Measurements from ENCODE around the gene LMAN1L.

Gene LMAN1L

DNA sequence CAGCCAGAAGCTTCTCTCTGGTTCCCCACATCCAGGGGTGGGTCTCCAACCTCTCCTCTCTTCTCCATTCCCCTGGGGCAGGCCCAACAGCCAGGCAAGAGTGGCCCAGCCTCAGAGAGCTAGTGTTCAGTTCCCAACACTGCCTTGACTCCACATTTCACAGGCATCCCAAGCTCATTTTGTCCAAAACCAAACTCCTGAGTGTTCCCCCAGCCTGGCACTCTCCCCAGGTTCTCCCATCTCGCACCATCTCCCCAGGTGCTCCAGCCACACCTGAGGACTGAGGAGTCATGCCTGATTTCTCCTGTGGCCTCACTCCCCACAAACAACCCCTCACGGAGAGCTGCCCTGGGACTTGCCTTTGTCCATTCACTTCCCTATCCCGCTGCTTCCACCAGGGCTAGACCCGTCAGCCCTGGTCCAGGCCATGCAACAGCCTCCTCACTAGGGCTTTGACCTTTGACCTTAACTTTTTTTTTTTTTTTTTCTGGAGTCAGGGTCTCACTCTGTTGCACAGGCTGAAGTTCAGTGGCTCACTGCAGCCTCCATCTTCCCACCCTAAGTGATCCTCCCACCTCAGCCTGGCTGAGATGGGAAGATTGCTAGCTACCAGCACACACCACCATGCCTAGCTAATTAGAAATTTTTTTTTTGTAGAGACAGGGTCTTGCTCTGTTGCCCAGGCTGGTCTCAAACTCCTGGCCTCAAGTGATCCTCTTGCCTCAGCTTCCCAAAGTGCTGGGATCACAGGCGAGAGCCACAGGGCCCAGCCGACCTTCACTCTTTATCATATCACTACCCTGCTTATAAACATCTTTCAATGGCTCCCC is 34.7 kb upstream of the LMAN1L start:
- TF ChIP-seq, protein P1, sequence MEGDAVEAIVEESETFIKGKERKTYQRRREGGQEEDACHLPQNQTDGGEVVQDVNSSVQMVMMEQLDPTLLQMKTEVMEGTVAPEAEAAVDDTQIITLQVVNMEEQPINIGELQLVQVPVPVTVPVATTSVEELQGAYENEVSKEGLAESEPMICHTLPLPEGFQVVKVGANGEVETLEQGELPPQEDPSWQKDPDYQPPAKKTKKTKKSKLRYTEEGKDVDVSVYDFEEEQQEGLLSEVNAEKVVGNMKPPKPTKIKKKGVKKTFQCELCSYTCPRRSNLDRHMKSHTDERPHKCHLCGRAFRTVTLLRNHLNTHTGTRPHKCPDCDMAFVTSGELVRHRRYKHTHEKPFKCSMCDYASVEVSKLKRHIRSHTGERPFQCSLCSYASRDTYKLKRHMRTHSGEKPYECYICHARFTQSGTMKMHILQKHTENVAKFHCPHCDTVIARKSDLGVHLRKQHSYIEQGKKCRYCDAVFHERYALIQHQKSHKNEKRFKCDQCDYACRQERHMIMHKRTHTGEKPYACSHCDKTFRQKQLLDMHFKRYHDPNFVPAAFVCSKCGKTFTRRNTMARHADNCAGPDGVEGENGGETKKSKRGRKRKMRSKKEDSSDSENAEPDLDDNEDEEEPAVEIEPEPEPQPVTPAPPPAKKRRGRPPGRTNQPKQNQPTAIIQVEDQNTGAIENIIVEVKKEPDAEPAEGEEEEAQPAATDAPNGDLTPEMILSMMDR (IDR thresholded peaks at IDR 0.05; ENCODE audit: borderline replicate concordance, control extremely low read depth, extremely low read depth, insufficient read depth, missing control alignments) = no peak
- no peak for DNase-seq (ENCODE audit: low spot score)
- in situ Hi-C loops (cut with MboI; ENCODE audit: low sequenced_read_pairs, unreplicated experiment) = no loop called here

DNA sequence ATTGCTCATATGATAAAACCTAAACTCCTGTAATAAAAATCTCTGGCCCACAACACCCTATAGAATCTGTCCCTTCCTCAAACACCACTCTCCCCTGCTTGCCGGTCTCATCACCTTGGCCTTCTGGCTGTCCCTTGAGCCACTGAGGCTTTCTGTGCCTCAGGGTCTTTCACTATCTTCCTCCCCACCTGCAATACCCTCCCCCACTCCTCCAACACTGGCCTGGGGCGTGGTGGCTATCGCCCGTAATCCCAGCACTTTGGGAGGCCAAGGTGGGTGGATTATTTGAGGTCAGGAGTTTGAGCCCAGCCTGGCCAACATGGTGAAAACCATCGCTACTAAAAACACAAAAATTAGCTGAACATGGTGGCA is 34.0 kb upstream of the LMAN1L start:
- DNase-seq (ENCODE audit: low spot score) = no peak
- TF ChIP-seq, protein P1 (IDR thresholded peaks at IDR 0.05; ENCODE audit: borderline replicate concordance, control extremely low read depth, extremely low read depth, insufficient read depth, missing control alignments) = no peak
- in situ Hi-C loops (cut with MboI; ENCODE audit: low sequenced_read_pairs, unreplicated experiment) = no loop called here

DNA sequence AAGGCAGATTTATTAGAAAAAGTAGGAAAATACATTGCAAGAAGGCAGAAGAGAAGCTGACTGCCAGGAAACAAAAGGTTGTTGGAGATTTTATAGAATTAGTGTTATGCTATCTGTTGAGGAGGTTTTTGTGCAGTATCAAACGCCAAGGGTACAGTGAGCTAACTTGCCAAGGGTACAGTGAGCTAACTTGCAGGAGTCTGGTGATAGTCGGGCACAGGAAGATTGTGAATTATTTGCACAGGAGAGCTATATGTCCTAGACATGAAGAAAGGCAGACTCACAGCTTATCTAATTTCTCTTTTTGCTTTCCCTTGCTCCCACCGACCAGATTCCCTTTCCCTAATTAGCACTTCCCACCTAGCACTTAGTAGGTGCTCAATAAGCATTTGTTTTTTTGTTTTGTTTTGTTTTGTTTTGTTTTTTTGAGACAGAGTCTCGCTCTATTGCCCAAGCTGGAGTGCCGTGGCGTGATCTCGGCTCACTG is 33.4 kb upstream of the LMAN1L start:
- TF ChIP-seq, protein P1 (IDR thresholded peaks at IDR 0.05; ENCODE audit: borderline replicate concordance, control extremely low read depth, extremely low read depth, insufficient read depth, missing control alignments) = no peak
- no peak for DNase-seq (ENCODE audit: low spot score)
- in situ Hi-C loops (cut with MboI; ENCODE audit: low sequenced_read_pairs, unreplicated experiment) = no loop called here

DNA sequence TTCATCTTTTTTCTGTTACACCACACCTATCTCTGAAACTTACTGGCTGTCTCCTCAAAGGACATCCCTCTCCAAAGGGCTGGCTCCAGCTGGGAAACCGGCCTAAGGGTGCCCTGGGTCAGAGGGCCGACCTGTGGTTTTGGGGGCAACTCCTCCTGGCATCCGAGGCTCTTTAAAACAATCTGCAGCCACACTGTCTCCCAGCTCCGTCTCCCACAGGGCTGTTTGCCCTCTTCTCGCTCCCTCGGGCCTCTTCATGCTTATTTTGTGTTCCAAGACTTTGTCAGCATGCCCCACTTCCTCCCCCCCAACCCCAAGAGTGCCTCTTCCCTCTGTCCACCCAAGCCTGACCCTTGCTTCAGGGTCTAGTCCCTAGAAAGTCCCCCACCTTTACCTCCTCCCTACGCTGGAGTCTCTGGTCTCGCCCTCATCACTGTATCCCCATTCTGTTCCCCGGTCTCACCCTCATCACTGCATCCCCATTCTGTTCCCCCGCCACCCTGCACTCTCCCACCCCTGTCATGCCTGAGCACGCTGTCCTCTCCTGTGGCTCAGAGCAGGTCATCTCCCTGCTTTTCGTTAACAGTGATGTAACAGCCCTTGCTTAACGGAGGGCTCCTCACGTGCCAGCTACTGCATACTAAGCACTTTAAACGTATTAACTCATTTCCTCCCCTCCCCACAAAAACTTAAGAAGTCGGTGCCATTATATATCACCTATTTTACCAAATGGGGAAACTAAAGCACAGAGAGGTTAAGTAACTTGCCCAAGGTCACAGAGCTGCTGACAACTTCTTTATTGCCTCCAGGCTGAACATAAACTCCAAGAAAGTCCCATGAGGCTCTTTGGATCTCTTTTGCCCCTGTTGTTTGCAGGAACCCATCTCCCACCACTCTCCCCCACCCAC is 31.9 kb upstream of the LMAN1L start:
- DNase-seq (ENCODE audit: low spot score) = no peak
- TF ChIP-seq, protein P1 (IDR thresholded peaks at IDR 0.05; ENCODE audit: borderline replicate concordance, control extremely low read depth, extremely low read depth, insufficient read depth, missing control alignments) = no peak
- in situ Hi-C loops (cut with MboI; ENCODE audit: low sequenced_read_pairs, unreplicated experiment) = no loop called here

DNA sequence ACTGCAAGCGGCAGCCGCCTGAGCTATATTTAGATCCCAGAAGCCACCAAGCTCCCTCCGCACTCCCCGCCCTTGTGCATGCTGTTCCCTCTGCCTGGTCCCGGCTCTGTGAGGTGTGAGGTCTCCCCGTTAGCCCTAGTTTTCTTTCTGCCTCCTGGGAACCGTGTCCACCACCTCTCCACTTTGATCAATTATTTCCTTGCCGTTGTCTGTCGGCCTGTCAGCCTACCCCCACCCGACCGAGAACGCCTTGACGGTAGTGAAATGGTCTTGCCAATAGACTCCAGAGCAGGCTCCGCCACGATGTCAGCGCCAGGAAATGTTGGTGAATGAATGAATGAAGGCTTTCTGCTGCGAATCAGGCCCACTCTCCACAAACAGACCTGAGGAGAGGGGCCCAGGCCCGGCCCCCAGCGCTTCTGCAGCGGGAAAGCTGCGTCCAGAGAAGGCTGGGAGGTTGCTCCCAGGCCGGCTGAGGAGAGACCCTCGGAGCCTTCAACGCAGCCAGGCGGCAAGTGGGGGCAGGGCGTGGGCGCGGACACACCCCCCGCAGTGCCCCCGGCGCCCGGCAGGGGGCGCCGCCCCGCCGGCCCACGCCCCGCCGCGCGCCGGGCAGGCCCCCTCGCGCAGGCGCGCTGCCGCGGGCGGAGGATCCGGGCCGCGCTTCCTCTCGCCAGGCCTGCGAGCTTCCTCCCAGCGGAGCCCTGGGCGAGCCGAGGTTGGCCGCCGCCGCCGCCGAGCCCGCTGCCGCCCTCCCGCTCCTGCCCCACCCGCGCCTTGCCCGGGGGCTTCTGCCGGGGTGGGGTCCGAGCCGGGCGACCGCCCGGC is 31.0 kb upstream of the LMAN1L start, which contains the start of gene CSK:
TSS of gene CSK (plus strand) at position 650 of the 828 bp plus-strand sequence. CDS start 16,218 bp downstream, outside the sequence.
- peak; percentile 89 for DNase-seq (ENCODE audit: low spot score)
- in situ Hi-C loops (cut with MboI; ENCODE audit: low sequenced_read_pairs, unreplicated experiment) = no loop called here
- TF ChIP-seq, protein P1 (IDR thresholded peaks at IDR 0.05; ENCODE audit: borderline replicate concordance, control extremely low read depth, extremely low read depth, insufficient read depth, missing control alignments) = peak; percentile 72

All from GM13976 (cell line).